Measurements from ENCODE around the gene ABCF3.
A peak's percentile ranks its signal among the peaks of the same experiment; 100 is the strongest.

Gene ABCF3

DNA sequence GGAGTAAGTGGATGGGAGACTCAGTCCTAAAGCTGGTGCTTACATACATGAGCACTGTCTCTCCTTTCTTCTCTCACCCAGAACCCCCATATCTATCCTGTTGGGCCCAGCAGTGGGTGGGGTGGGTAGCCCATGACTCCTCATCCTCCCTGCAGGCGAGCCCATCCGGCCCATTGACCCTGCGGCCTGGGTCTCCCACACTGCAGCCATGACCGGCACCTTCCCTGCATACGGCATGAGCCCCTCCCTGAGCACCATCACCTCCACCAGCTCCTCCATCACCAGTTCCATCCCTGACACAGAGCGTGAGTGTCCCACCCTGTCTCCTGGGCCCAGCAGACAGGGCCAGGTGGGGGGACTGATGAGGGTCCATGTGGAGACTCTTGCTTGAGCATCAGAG is 19.3 kb upstream of the ABCF3 start:
- in situ Hi-C loops (cut with MboI; ENCODE audit: low sequenced_read_pairs, unreplicated experiment) = no loop called here
- TF ChIP-seq, protein P1, sequence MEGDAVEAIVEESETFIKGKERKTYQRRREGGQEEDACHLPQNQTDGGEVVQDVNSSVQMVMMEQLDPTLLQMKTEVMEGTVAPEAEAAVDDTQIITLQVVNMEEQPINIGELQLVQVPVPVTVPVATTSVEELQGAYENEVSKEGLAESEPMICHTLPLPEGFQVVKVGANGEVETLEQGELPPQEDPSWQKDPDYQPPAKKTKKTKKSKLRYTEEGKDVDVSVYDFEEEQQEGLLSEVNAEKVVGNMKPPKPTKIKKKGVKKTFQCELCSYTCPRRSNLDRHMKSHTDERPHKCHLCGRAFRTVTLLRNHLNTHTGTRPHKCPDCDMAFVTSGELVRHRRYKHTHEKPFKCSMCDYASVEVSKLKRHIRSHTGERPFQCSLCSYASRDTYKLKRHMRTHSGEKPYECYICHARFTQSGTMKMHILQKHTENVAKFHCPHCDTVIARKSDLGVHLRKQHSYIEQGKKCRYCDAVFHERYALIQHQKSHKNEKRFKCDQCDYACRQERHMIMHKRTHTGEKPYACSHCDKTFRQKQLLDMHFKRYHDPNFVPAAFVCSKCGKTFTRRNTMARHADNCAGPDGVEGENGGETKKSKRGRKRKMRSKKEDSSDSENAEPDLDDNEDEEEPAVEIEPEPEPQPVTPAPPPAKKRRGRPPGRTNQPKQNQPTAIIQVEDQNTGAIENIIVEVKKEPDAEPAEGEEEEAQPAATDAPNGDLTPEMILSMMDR (IDR thresholded peaks at IDR 0.05; ENCODE audit: borderline replicate concordance, control extremely low read depth, extremely low read depth, insufficient read depth, missing control alignments) = no peak
- DNase-seq (ENCODE audit: low spot score) = no peak

DNA sequence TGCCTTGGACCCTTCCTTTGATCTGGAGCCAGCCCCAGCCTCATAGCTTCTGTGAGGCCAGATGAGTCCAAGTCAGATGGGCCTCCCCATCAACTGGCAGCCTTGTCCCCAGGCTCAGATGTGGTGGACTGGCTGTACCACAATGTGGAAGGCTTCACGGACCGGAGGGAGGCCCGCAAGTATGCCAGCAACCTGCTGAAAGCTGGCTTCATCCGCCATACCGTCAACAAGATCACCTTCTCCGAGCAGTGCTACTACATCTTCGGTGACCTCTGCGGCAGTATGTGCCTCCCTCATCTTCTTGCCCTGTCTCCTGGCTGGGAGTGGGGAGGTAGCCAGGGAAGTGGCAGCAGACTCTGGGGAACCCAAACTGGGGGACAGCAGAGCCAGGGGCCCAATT is 18.2 kb upstream of the ABCF3 start:
- TF ChIP-seq, protein P1 (IDR thresholded peaks at IDR 0.05; ENCODE audit: borderline replicate concordance, control extremely low read depth, extremely low read depth, insufficient read depth, missing control alignments) = no peak
- DNase-seq (ENCODE audit: low spot score) = no peak
- in situ Hi-C loops (cut with MboI; ENCODE audit: low sequenced_read_pairs, unreplicated experiment) = no loop called here

GRCh38 chr3:184168363-184169120 is 17.5 kb upstream of the ABCF3 start:
- TF ChIP-seq, protein P1 (IDR thresholded peaks at IDR 0.05; ENCODE audit: borderline replicate concordance, control extremely low read depth, extremely low read depth, insufficient read depth, missing control alignments) = no peak
- in situ Hi-C loops (cut with MboI; ENCODE audit: low sequenced_read_pairs, unreplicated experiment) = no loop called here
- no peak for DNase-seq (ENCODE audit: low spot score)

- in situ Hi-C loops (cut with MboI; ENCODE audit: low sequenced_read_pairs, unreplicated experiment) = no loop called here
- TF ChIP-seq, protein P1 (IDR thresholded peaks at IDR 0.05; ENCODE audit: borderline replicate concordance, control extremely low read depth, extremely low read depth, insufficient read depth, missing control alignments) = no peak
- DNase-seq (ENCODE audit: low spot score) = no peak
Observed at GRCh38 chr3:184169896-184170875, 15.8 kb upstream of the ABCF3 start.

DNA sequence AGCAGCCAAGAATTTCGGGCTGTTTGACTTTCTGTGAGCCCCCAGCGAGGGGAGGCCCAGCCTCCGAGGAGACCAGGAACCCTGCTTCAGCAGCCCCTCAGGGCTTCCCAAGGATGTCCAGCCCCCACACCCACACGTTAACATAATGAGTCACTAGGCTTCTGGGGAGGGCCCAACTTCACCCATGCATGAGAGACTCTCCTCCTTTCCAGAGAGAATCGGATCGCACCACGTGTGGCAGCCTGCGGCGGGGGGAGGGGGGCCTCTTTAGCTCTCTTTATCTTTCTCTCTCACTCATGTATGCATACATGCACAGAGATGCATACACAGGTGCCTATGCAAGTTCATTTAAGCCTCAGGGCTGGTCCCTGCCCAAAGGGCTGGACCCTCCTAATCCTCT is 14.4 kb upstream of the ABCF3 start:
- in situ Hi-C loops (cut with MboI; ENCODE audit: low sequenced_read_pairs, unreplicated experiment) = no loop called here
- TF ChIP-seq, protein P1 (IDR thresholded peaks at IDR 0.05; ENCODE audit: borderline replicate concordance, control extremely low read depth, extremely low read depth, insufficient read depth, missing control alignments) = no peak
- peak; percentile 70 for DNase-seq (ENCODE audit: low spot score)

DNA sequence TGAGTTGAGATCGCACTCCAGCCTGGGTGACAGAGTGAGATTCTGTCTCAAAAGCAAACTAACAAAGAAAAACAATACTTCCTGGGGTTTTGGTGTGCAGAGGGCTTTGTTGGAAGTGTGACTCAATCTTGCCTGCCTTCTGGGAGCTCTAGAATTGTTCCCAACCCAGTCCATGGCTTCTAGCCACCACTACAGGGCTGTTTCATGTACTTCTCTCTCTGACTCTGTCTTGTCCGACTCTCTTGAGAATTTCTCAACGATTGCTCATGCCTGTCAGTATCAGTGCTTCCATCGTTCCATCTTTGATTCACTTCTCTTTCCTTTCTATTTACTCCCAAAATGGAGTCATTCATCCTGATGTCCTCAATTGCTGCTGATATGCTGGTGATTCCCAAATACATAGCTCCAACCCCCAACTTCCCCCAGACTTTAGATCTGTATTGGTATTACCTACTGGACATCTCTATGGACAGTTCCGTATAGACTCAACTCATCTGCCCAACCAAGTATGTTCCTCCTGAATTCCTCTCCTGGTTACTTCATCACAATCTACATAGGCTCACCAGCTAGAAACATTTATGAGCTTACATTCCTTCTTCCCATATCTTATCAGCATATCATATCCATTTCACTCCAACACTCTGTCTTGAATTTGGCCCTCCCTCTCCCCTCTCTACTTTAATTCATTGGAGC is 13.2 kb upstream of the ABCF3 start:
- DNase-seq (ENCODE audit: low spot score) = no peak
- in situ Hi-C loops (cut with MboI; ENCODE audit: low sequenced_read_pairs, unreplicated experiment) = no loop called here
- TF ChIP-seq, protein P1 (IDR thresholded peaks at IDR 0.05; ENCODE audit: borderline replicate concordance, control extremely low read depth, extremely low read depth, insufficient read depth, missing control alignments) = no peak
